ENCODE measurements around the gene FGF21.
A peak's percentile ranks its signal among the peaks of the same experiment; 100 is the strongest.

Gene FGF21

DNA sequence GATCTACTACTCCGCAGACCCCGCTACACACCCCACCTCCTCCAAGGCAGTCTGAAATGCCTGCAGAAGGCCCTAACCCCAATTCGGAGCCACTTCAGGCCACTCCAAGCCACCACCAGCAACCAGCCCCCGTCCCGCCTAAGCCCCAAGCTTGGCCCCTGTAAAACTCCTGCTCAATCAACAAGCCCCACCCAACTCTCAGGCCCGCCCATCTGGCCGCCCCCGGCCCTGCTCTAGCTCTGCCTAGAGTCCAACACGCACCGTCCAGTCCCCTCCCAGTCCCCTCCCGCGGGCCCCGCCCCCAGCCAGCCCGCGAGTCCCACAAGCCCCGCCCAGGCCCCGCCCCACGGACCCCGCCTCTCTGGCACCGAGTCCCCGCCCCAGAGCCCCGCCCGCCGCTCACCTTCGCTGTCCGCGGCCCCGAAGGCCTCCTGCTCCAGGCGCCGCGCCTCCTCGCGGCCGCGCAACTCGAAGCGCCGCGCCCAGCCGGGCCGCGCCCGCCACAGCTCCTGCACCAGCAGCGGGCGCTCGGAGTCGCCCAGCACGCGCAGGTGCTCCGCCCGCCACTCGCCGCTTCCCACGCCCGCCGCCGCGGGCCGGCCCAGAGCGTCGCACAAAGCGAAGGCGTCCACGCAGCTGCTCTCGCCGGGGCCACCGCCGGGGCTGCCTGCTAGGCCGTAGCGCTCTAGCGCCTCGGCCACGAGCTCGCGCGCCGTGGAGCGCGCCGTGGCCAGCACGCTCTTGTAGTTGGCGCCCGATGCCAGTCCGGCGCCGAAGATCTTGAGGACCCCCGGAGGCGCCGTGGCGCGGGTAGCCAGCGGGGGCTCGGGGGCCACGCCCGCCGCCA lies 16.5 kb upstream of the FGF21 start:
- Mint-ChIP-seq H3K27me3 (no peaks in the 10 kb centered on the region), H3K27ac (ENCODE audit: low read depth) (no peak overlapping the region), H3K36me3 (ENCODE audit: insufficient read depth) (peaks cover 3% of the 10 kb centered on the region), H3K4me1 (peaks cover 16% of the 10 kb centered on the region), H3K9me3 (no peaks in the 10 kb centered on the region), H3K4me3 (peak overlapping the region; percentile 53)
- DNase-seq (ENCODE audit: low spot score in 2 of 2), result peak; percentile 61 to 65
- ATAC-seq (replicated peaks; ENCODE audit: extremely low read depth, poor library complexity, severe bottlenecking), result peak; percentile 91

DNA sequence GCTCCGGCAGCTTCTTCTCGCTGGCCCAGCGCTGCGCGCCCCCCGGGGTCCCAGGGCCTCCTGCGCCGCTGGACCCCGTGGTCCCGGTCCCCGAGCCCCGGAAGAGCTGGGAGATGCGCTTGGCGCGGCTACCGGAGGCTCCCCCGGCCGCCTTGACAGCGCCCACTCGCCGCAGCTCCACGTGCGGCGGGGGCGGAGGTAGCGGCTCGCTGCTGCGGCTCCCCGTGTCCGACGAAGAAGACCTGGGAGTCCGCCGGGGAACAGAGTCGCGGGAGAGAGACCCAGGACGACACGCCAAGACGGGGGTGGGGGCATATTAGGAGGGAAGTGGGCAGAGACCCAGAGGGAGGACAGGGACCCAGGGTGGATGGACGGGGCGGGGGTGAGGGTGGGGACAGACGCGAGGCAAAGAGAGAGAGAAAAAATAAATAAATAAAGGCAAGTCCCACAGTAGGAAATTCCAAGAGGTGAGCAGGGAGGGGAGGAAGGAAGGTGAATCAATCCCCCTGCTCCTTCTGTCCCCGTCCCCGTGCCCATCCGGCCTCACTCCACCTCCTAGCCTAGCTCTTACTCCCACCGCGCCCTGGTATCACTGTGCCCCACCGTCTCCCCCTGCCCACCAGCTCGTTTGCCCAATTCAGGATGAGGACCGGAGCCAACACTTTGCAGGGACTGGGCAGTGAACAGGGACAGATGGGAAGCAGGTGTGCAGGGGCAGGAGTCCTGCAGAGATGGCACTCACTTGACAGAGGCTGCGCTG lies 15.7 kb upstream of the FGF21 start:
- Mint-ChIP-seq H3K9me3 (no peaks in the 10 kb centered on the region), H3K27ac (ENCODE audit: low read depth) (no peak overlapping the region), H3K4me3 (peak overlapping the region; percentile 31), H3K36me3 (ENCODE audit: insufficient read depth) (peaks cover 3% of the 10 kb centered on the region), H3K27me3 (no peaks in the 10 kb centered on the region), H3K4me1 (peaks cover 16% of the 10 kb centered on the region)
- DNase-seq (ENCODE audit: low spot score in 2 of 2) (no peak), ATAC-seq (replicated peaks; ENCODE audit: extremely low read depth, poor library complexity, severe bottlenecking) (peak; percentile 12)

GRCh38 chr19:48740164-48740972 lies 15.0 kb upstream of the FGF21 start, which contains the start of gene RASIP1:
TSS of gene RASIP1 (minus strand) at chr19:48740610. CDS start at chr19:48740282, 328 bp downstream.
- Mint-ChIP-seq H3K4me3 (peak within 1 kb of the TSS; percentile 31), H3K4me1 (peaks cover 16% of the 10 kb centered on the region), H3K27me3 (no peaks in the 10 kb centered on the region), H3K36me3 (ENCODE audit: insufficient read depth) (peaks cover 3% of the 10 kb centered on the region), H3K9me3 (no peaks in the 10 kb centered on the region), H3K27ac (ENCODE audit: low read depth) (no peak within 1 kb of the TSS)
- no peak for DNase-seq (ENCODE audit: low spot score in 2 of 2)
- no peak for ATAC-seq (replicated peaks; ENCODE audit: extremely low read depth, poor library complexity, severe bottlenecking)

GRCh38 chr19:48741129-48741999 lies 14.0 kb upstream of the FGF21 start:
- Mint-ChIP-seq H3K4me3 (no peak overlapping the region), H3K9me3 (no peaks in the 10 kb centered on the region), H3K36me3 (ENCODE audit: insufficient read depth) (peaks cover 3% of the 10 kb centered on the region), H3K27ac (ENCODE audit: low read depth) (no peak overlapping the region), H3K27me3 (peaks cover 10% of the 10 kb centered on the region), H3K4me1 (peaks cover 21% of the 10 kb centered on the region)
- ATAC-seq (replicated peaks; ENCODE audit: extremely low read depth, poor library complexity, severe bottlenecking) (no peak), DNase-seq (ENCODE audit: low spot score in 2 of 2) (no peak)

GRCh38 chr19:48742096-48742495 lies 13.2 kb upstream of the FGF21 start:
- H3K4me3 Mint-ChIP-seq, result no peak overlapping the region
- H3K27me3 Mint-ChIP-seq, result peaks cover 13% of the 10 kb centered on the region
- DNase-seq (ENCODE audit: low spot score in 2 of 2) (no peak), ATAC-seq (replicated peaks; ENCODE audit: extremely low read depth, poor library complexity, severe bottlenecking) (no peak)
- H3K9me3 Mint-ChIP-seq, result no peaks in the 10 kb centered on the region
- H3K27ac Mint-ChIP-seq (ENCODE audit: low read depth), result no peak overlapping the region
- peaks cover 22% of the 10 kb centered on the region for H3K4me1 Mint-ChIP-seq
- peaks cover 3% of the 10 kb centered on the region for H3K36me3 Mint-ChIP-seq (ENCODE audit: insufficient read depth)

GRCh38 chr19:48745208-48745995 lies 9.9 kb upstream of the FGF21 start:
- Mint-ChIP-seq H3K27me3 (peaks cover 14% of the 10 kb centered on the region), H3K36me3 (ENCODE audit: insufficient read depth) (no peaks in the 10 kb centered on the region), H3K4me3 (no peak overlapping the region), H3K27ac (ENCODE audit: low read depth) (no peak overlapping the region), H3K4me1 (peaks cover 17% of the 10 kb centered on the region), H3K9me3 (no peaks in the 10 kb centered on the region)
- no peak for DNase-seq (ENCODE audit: low spot score in 2 of 2)
- ATAC-seq (replicated peaks; ENCODE audit: extremely low read depth, poor library complexity, severe bottlenecking), result peak; percentile 78

DNA sequence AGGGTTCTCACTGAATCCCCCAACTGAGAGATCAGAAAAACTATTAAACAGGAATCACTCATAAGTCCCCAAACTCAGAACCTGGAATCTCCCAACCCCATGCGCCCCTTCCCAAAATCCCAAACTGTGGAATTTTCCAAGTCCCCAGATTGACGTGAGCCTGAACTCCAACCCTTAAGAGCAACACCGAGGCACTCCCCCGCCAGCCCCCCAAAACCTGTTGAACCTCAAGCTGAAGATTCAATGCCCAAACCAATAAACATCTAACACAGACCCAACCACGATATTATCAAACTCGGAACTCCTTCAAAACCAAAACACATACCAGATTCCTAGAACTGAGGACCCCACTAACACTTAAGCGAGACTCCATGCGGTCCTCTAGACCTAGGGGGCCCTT lies 9.2 kb upstream of the FGF21 start:
- peaks cover 22% of the 10 kb centered on the region for H3K27me3 Mint-ChIP-seq
- no peaks in the 10 kb centered on the region for H3K9me3 Mint-ChIP-seq
- ATAC-seq (replicated peaks; ENCODE audit: extremely low read depth, poor library complexity, severe bottlenecking) (no peak), DNase-seq (ENCODE audit: low spot score in 2 of 2) (no peak)
- no peak overlapping the region for H3K4me3 Mint-ChIP-seq
- H3K27ac Mint-ChIP-seq (ENCODE audit: low read depth), result no peak overlapping the region
- no peaks in the 10 kb centered on the region for H3K36me3 Mint-ChIP-seq (ENCODE audit: insufficient read depth)
- H3K4me1 Mint-ChIP-seq, result peaks cover 15% of the 10 kb centered on the region

DNA sequence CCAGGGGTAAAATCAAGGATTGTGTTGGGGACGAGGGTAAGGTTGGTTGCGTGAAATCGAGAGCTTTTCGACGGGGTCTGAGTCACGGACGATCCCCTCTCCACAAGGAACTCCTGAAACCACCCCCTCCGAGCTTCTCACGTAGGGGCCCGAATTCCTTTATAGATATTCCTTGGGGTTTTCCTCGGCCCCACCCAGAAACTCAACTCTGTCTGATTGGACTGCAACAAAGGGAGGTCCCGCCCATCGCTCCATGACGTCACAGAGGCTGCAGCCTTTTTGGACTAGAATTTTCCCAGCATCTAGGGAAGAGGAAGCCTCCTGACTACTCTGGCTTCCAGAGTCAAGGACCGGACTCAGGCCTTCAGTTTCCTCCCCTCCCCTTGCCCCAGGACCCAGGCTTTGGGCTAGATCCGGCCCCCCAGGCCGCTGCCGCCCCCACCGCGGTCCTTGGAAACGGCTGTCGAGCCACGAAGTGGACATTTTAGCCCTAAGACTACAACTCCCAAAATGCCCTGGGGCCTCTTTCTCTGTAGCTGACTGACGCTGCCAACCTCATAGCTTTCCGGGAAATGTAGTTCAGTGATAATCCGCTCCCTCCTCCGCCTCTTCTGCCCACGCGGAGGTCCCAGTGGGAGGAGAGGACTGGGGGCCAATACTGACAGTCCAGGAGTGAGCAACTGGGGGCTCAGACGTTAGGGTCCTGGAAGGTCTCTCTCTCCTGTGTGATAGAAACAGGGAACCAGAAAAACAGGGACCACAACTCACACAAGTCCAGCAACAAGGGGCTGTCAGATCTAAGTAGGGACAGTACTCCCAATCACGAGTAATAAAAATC lies 8.4 kb upstream of the FGF21 start, which contains the start of gene IZUMO1:
IZUMO1 (minus strand) TSS at position 172 of the 838 bp plus-strand sequence. CDS start 1,050 bp downstream, outside the sequence.
- H3K36me3 Mint-ChIP-seq (ENCODE audit: insufficient read depth), result peaks cover under 1% of the 10 kb centered on the region
- no peak for ATAC-seq (replicated peaks; ENCODE audit: extremely low read depth, poor library complexity, severe bottlenecking)
- H3K4me1 Mint-ChIP-seq, result peaks cover 8% of the 10 kb centered on the region
- no peak for DNase-seq (ENCODE audit: low spot score in 2 of 2)
- H3K4me3 Mint-ChIP-seq, result no peak within 1 kb of the TSS
- H3K27ac Mint-ChIP-seq (ENCODE audit: low read depth), result no peak within 1 kb of the TSS
- no peaks in the 10 kb centered on the region for H3K9me3 Mint-ChIP-seq
- H3K27me3 Mint-ChIP-seq, result peaks cover 30% of the 10 kb centered on the region

DNA sequence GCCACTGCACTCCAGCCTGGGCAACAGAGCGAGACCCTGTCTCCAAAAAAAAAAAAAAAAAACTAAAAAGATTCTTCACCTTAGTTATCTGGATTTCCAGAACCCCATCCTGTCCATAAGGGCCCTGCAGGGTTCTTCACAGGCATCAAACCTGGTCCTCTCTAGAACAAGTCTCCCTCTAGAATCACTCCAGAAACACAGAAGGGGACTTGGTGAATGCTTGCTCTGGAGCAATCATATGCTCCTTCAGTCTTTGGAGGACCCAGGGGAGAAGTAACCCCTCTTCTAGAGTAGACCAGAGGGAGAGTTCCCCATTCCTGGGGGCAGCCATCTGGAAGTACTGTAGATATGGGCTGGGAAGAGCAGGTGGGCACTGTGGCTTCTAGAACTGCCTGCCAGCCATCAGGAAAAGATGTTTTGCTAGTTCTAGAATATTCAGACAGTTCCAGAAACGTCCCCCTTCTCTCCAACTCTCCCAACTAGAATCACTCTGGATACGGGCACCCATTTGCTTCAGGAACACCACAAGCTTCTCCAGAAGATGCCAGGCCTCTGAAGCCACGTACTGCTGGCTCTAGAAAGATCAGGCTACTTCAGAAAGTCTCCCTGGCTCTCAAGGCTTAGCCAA lies 5.6 kb upstream of the FGF21 start:
- Mint-ChIP-seq H3K4me3 (no peak overlapping the region), H3K27ac (ENCODE audit: low read depth) (no peak overlapping the region), H3K36me3 (ENCODE audit: insufficient read depth) (peaks cover 3% of the 10 kb centered on the region), H3K9me3 (no peaks in the 10 kb centered on the region), H3K4me1 (peaks cover 21% of the 10 kb centered on the region), H3K27me3 (peaks cover 54% of the 10 kb centered on the region)
- DNase-seq (ENCODE audit: low spot score in 2 of 2), result no peak
- ATAC-seq (replicated peaks; ENCODE audit: extremely low read depth, poor library complexity, severe bottlenecking), result no peak

- no peak overlapping the region for H3K4me3 Mint-ChIP-seq
- peaks cover 61% of the 10 kb centered on the region for H3K27me3 Mint-ChIP-seq
- no peaks in the 10 kb centered on the region for H3K9me3 Mint-ChIP-seq
- peaks cover 21% of the 10 kb centered on the region for H3K4me1 Mint-ChIP-seq
- ATAC-seq (replicated peaks; ENCODE audit: extremely low read depth, poor library complexity, severe bottlenecking) (no peak), DNase-seq (ENCODE audit: low spot score in 2 of 2) (no peak)
- H3K27ac Mint-ChIP-seq (ENCODE audit: low read depth), result no peak overlapping the region
- H3K36me3 Mint-ChIP-seq (ENCODE audit: insufficient read depth), result peaks cover 3% of the 10 kb centered on the region
Observed at GRCh38 chr19:48750351-48750750, 5.0 kb upstream of the FGF21 start.
